ENCODE results near the gene DLL1.

The DLL1 gene

DNA sequence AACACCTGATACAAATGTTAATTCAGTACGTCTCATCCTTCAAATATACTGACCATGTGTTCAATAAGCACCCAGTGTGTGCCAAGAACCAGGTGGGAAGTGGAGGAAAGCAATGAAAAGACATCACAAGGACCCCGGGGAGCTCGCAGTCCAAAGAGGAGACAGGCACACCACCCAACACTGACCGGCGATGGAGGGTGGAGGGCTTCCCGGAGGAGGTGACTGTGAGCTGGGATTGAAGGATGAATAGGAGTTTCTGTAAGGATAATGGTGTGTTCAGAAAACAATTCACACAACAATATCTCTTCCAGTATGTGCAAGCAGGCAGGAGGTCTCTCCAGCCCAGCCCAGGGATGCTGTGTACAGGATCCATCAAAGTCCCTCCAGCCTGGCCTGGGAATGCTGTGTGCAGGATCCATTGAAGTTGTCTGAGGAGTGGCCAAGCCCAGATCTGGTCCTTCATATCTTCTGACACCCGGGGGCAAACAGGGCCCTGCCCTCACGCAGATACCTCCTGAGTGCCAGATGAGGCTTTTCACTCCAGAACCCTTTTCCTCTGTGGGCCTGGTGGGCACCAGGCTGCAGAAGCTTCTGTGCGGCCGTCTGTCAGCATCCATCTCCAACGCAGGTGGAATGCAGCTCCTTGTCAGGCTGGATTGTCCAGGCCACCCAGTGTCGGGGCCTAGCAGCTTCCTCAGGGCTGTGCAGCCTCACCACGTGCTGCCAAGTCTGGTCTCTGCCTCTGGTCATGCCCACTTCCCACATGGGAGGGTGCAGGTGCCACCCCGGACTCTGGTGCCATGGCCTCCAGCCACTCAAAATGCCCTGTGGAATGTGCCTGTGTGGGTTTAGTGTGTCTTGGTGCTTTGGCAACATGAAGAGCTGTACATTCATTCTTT, 36.3 kb downstream of the DLL1 start:
- no peaks in the 10 kb centered on the region for H3K36me3 ChIP-seq (replicated peaks; ENCODE audit: insufficient read depth, low read length)
- no peak overlapping the region for H3K27ac ChIP-seq (ENCODE audit: low read length)
- H3K9ac ChIP-seq (ENCODE audit: low read length) = no peak overlapping the region
- no peaks in the 10 kb centered on the region for H3F3A ChIP-seq (ENCODE audit: insufficient read depth, low read length)
- no peak overlapping the region for H2AFZ ChIP-seq (ENCODE audit: low read length)
- no peaks in the 10 kb centered on the region for H3K9me2 ChIP-seq (replicated peaks; ENCODE audit: insufficient read depth, low read length)
- TF ChIP-seq EZH2phosphoT487 (IDR thresholded peaks at IDR 0.05; ENCODE audit: low read length) (no peak), EZH2 (optimal IDR thresholded peaks at IDR 0.05; ENCODE audit: low read depth, low read length) (no peak)
- TF ChIP-seq, protein P1, sequence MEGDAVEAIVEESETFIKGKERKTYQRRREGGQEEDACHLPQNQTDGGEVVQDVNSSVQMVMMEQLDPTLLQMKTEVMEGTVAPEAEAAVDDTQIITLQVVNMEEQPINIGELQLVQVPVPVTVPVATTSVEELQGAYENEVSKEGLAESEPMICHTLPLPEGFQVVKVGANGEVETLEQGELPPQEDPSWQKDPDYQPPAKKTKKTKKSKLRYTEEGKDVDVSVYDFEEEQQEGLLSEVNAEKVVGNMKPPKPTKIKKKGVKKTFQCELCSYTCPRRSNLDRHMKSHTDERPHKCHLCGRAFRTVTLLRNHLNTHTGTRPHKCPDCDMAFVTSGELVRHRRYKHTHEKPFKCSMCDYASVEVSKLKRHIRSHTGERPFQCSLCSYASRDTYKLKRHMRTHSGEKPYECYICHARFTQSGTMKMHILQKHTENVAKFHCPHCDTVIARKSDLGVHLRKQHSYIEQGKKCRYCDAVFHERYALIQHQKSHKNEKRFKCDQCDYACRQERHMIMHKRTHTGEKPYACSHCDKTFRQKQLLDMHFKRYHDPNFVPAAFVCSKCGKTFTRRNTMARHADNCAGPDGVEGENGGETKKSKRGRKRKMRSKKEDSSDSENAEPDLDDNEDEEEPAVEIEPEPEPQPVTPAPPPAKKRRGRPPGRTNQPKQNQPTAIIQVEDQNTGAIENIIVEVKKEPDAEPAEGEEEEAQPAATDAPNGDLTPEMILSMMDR (IDR thresholded peaks at IDR 0.05; ENCODE audit: low read length) = no peak
- no peak overlapping the region for H3K4me2 ChIP-seq (ENCODE audit: low read depth, low read length)
- no peak overlapping the region for H3K4me3 ChIP-seq (ENCODE audit: low read length)
- H3K79me2 ChIP-seq (ENCODE audit: low read length) = no peaks in the 10 kb centered on the region
- H3K27me3 ChIP-seq (replicated peaks; ENCODE audit: insufficient read depth, low read length) = peaks cover 12% of the 10 kb centered on the region
- H4K20me1 ChIP-seq (ENCODE audit: insufficient read depth, low read length) = no peaks in the 10 kb centered on the region
- H3K9me3 ChIP-seq (replicated peaks; ENCODE audit: insufficient read depth, low read length) = no peaks in the 10 kb centered on the region
- H3K4me1 ChIP-seq (ENCODE audit: low read length) = no peaks in the 10 kb centered on the region
- no peak for DNase-seq

DNA sequence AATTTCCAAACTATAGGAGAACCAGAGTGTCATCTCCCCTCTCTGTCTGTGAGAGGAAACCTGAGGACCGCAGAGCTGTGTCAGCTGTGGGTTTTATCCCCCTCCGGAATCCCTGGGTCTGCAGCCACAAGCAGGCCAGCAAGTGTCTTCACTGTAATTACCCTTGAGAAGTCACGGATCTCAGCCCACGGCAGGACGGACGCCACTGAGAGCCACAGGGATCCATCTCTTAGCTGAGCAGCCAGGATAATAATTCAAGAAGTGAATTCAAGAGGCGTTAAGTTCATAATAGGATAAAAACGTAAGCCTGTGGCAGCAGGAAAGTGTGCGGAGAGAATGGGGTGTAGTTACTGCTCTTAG, 37.0 kb downstream of the DLL1 start:
- TF ChIP-seq EZH2 (optimal IDR thresholded peaks at IDR 0.05; ENCODE audit: low read depth, low read length) = no peak
- TF ChIP-seq, protein P1 (IDR thresholded peaks at IDR 0.05; ENCODE audit: low read length) = no peak
- no peak for TF ChIP-seq EZH2phosphoT487 (IDR thresholded peaks at IDR 0.05; ENCODE audit: low read length)
- H3K9ac ChIP-seq (ENCODE audit: low read length) = no peak overlapping the region
- H3K9me3 ChIP-seq (replicated peaks; ENCODE audit: insufficient read depth, low read length) = no peaks in the 10 kb centered on the region
- H3K36me3 ChIP-seq (replicated peaks; ENCODE audit: insufficient read depth, low read length) = no peaks in the 10 kb centered on the region
- H3K27me3 ChIP-seq (replicated peaks; ENCODE audit: insufficient read depth, low read length) = peaks cover 8% of the 10 kb centered on the region; the same call in 1 of the 2 replicates
- H3K4me3 ChIP-seq (ENCODE audit: low read length) = no peak overlapping the region
- no peaks in the 10 kb centered on the region for H3F3A ChIP-seq (ENCODE audit: insufficient read depth, low read length)
- no peak for DNase-seq
- H3K27ac ChIP-seq (ENCODE audit: low read length) = no peak overlapping the region
- no peaks in the 10 kb centered on the region for H3K79me2 ChIP-seq (ENCODE audit: low read length)
- H2AFZ ChIP-seq (ENCODE audit: low read length) = no peak overlapping the region
- H3K9me2 ChIP-seq (replicated peaks; ENCODE audit: insufficient read depth, low read length) = no peaks in the 10 kb centered on the region
- H3K4me2 ChIP-seq (ENCODE audit: low read depth, low read length) = no peak overlapping the region
- no peaks in the 10 kb centered on the region for H3K4me1 ChIP-seq (ENCODE audit: low read length)
- no peaks in the 10 kb centered on the region for H4K20me1 ChIP-seq (ENCODE audit: insufficient read depth, low read length)

DNA sequence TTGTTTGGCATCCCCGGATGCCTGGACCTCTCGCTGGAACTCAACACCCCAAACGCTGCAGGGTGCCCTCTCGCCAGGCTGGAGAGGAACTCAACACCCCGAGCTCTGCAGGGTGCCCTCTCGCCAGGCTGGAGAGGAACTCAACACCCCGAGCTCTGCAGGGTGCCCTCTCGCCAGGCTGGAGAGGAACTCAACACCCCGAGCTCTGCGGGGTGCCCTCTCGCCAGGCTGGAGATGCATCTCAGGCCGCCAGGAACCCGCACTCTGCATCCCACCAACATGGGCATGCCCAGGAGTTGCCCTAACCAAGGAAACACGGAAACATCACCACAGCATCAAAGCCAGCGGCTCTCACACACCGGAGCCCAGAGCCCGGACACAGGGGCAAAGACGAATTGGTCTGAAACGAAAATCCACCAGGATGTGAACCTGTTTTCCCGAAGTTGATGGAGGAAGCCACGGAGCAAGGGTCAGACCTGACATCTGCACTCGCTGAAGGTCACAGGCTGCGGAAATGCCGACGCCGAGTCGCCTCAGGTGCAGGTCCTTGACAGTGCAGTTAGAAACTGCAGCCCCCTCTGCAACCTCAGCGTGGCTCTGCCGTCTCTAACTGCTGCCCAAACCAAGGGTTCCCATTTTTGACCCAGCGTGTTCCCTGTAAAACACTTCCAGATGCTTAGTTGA, 37.5 kb downstream of the DLL1 start:
- Histone ChIP-seq H3K4me3 (ENCODE audit: low read length) (no peak overlapping the region), H3K36me3 (replicated peaks; ENCODE audit: insufficient read depth, low read length) (no peaks in the 10 kb centered on the region), H3K4me1 (ENCODE audit: low read length) (no peaks in the 10 kb centered on the region), H3K27ac (ENCODE audit: low read length) (no peak overlapping the region), H3F3A (ENCODE audit: insufficient read depth, low read length) (no peaks in the 10 kb centered on the region), H2AFZ (ENCODE audit: low read length) (no peak overlapping the region), H3K4me2 (ENCODE audit: low read depth, low read length) (no peak overlapping the region), H3K79me2 (ENCODE audit: low read length) (no peaks in the 10 kb centered on the region), H3K9me2 (replicated peaks; ENCODE audit: insufficient read depth, low read length) (no peaks in the 10 kb centered on the region), H4K20me1 (ENCODE audit: insufficient read depth, low read length) (no peaks in the 10 kb centered on the region), H3K9me3 (replicated peaks; ENCODE audit: insufficient read depth, low read length) (no peaks in the 10 kb centered on the region), H3K9ac (ENCODE audit: low read length) (no peak overlapping the region), H3K27me3 (replicated peaks; ENCODE audit: insufficient read depth, low read length) (peaks cover 8% of the 10 kb centered on the region; the same call in 1 of the 2 replicates)
- DNase-seq = no peak
- TF ChIP-seq EZH2phosphoT487 (IDR thresholded peaks at IDR 0.05; ENCODE audit: low read length) = no peak
- TF ChIP-seq, protein P1 (IDR thresholded peaks at IDR 0.05; ENCODE audit: low read length) = no peak
- TF ChIP-seq EZH2 (optimal IDR thresholded peaks at IDR 0.05; ENCODE audit: low read depth, low read length) = no peak

All from MM.1S (cell line).